GM12873 (cell line): ENCODE data around the gene MRPL12.

Source experiments
- TF ChIP-seq, protein P1 (sequence below): IDR thresholded peaks from 2 replicates; pipeline ENCODE4 v1.5.1; 2012; ENCODE audit warnings: low read depth, mild to moderate bottlenecking, moderate library complexity, low read length, control low read depth; ENCODE audit not compliant: insufficient read depth; ENCODE audit errors: missing control alignments

MRPL12 gene

DNA sequence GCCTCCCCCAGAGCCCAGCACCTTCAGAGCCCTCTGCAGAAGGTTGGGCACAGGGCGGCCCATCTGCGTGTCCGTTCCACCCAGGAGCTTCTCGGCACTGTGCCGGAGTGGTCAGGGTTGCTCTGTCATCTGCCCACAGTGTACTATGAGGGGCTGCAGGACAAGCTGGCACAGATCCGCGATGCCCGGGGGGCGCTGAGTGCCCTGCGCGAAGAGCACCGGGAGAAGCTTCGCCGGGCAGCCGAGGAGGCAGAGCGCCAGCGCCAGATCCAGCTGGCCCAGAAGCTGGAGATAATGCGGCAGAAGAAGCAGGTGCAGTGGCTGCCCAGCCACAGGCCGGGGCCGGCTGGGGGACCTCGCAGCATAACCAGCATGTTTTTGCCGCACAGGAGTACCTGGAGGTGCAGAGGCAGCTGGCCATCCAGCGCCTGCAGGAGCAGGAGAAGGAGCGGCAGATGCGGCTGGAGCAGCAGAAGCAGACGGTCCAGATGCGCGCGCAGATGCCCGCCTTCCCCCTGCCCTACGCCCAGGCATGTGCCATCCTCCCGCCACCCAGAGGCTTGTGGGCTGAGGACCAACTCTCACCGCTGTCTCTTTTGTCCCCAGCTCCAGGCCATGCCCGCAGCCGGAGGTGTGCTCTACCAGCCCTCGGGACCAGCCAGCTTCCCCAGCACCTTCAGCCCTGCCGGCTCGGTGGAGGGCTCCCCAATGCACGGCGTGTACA is 6.8 kb upstream of the MRPL12 start:
- TF ChIP-seq, protein P1, sequence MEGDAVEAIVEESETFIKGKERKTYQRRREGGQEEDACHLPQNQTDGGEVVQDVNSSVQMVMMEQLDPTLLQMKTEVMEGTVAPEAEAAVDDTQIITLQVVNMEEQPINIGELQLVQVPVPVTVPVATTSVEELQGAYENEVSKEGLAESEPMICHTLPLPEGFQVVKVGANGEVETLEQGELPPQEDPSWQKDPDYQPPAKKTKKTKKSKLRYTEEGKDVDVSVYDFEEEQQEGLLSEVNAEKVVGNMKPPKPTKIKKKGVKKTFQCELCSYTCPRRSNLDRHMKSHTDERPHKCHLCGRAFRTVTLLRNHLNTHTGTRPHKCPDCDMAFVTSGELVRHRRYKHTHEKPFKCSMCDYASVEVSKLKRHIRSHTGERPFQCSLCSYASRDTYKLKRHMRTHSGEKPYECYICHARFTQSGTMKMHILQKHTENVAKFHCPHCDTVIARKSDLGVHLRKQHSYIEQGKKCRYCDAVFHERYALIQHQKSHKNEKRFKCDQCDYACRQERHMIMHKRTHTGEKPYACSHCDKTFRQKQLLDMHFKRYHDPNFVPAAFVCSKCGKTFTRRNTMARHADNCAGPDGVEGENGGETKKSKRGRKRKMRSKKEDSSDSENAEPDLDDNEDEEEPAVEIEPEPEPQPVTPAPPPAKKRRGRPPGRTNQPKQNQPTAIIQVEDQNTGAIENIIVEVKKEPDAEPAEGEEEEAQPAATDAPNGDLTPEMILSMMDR = no peak

DNA sequence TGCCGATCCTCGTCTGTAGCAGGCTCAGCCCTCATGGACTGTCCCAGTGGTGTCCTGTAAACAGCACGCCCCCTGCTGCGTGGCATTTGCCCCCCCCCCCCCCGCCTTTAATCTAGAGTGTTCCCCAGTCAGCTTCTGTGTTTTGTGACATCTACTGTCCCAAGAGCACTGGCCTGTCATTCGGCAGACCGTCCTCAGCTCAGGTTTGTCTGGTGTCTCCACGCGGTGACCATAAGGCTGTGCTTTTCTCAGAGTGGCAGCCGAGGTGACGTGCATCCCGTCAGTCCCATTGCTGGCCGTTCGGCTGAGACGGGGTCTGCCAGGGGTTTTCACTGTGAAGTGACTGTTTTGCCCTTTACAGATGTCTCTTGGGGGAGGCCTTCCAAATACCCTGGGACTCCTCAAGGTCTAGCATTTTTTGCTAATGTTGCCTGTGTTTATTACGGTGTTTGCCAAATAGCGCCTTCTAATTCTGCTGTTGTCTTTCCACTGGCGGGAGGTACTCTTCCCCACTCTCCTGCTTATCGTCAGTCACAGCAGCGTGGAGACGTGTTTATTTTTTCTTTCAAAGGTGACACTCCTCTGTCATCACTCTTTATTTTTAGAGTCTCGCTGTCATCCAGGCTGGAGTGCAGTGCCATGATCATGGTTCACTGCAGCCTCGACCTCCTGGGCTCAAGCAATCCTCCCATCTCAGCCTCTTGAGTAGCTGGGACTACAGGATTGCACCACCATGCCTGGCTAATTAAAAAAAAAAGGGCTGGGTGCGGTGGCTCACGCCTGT is 5.7 kb upstream of the MRPL12 start:
- TF ChIP-seq, protein P1 = no peak

DNA sequence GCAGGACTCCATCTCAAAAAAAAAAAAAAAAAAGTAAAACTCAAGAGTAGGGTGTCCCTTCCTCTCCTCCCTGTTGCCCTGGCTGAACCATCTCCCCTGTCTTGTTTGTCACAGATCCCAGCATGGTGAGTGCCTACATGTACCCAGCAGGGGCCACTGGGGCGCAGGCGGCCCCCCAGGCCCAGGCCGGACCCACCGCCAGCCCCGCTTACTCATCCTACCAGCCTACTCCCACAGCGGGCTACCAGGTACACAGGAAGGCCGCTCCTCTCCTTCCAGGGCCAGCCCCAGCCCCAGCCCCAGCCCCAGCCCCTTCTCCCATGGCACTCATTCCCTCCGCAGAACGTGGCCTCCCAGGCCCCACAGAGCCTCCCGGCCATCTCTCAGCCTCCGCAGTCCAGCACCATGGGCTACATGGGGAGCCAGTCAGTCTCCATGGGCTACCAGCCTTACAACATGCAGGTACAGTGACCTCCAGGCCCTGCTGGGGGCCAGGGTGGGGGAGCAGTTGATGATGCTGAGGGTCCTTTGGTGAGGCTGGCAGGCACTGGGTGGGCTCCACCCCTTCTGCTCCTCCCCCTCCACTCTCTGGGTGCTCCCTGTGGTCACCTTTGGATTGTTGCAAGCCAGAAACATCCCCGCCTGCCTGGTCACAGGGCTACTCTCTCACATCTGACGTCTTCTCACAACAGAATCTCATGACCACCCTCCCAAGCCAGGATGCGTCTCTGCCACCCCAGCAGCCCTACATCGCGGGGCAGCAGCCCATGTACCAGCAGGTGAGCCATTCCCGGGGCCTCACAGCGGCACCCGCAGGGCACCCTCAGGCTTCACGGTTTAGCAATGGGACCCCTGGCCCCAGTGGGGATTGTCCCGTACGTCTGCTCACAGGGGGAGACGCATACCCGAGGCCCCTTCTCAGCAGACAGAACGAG is 2.5 kb upstream of the MRPL12 start:
- TF ChIP-seq, protein P1 = no peak

DNA sequence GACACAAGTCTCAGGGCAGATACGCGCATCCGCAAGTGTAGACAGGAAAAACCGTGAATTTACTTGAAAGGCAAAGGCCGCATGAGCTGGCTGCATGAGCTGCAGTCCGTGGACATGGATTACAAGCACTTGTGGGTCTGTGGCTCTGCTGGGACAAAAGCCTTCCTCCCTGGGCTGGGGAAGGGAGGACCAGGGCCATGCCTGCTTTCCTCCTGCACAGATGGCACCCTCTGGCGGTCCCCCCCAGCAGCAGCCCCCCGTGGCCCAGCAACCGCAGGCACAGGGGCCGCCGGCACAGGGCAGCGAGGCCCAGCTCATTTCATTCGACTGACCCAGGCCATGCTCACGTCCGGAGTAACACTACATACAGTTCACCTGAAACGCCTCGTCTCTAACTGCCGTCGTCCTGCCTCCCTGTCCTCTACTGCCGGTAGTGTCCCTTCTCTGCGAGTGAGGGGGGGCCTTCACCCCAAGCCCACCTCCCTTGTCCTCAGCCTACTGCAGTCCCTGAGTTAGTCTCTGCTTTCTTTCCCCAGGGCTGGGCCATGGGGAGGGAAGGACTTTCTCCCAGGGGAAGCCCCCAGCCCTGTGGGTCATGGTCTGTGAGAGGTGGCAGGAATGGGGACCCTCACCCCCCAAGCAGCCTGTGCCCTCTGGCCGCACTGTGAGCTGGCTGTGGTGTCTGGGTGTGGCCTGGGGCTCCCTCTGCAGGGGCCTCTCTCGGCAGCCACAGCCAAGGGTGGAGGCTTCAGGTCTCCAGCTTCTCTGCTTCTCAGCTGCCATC is 1.7 kb upstream of the MRPL12 start:
- TF ChIP-seq, protein P1 = peak; percentile 9

DNA sequence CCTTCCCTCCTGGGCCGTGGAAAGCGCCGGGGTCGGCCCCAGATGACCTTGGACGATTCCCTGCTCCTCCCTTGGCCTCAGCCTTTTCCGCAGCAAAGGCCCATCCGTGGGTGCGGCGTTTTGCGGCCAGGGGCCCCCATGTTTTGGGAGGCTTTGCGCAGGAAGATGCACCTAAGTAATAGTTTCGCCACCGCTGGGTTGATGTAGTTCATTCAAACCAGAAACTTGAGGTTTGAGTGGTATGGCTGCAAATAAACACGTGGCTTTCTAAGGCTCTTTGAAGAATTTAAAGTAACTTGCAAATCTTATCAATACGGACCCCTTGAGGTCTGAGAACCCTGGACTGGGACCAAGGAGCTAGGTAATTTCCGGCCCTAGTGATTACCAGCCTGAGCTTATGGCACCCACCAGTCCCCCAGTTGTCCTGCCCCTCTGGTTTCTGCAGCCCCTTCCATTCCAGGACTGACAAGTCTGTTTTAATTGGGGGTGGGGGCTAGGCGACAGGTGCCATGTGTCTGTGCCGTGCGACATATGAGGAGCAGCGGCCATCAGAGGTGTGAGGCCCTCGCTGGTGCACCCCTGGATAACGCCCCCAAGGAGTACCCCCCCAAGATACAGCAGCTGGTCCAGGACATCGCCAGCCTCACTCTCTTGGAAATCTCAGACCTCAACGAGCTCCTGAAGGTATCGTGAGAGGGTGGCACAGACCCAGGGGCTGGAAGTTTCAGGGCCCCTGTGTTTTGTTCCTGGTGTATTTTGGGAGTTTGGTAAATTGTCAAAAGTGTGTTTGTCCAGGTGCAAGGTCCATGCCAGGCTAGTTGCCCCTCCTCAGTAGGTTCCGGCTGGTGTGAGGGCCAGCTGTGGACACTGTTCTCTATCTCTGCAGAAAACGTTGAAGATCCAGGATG is 834 bp downstream of the MRPL12 start:
- TF ChIP-seq, protein P1 = no peak
